Liver (tissue), 9 donors: Measurements from ENCODE around the gene TTC21B. TPM values are rescaled to one million over a fixed set of nuclear protein-coding genes. Genes with fewer than 3 reads are reported as not detected.

ENCODE experiments used
- DNase-seq: peaks from one replicate; pipeline ENCODE4 v3.0.0-alpha.2; 2017; ENCODE audit warnings: low spot score
- H3K27ac ChIP-seq, 2 donors: one replicate each; pipeline ENCODE4 v1.7.0; 2013; ENCODE audit warnings: inconsistent platforms in 2 of 2, low read length in 2 of 2, control low read depth in 1 of 2, low read depth in 1 of 2, mild to moderate bottlenecking in 1 of 2
- H3K27me3 ChIP-seq, 4 donors: one replicate each; pipeline versions ENCODE4 v1.6.1 to v1.7.0; 2013; ENCODE audit warnings: low read length in 3 of 4, inconsistent platforms in 1 of 4, mild to moderate bottlenecking in 1 of 4, moderate library complexity in 1 of 4; ENCODE audit not compliant: control insufficient read depth in 4 of 4, insufficient read depth in 4 of 4
- H3K36me3 ChIP-seq, 4 donors: one replicate each; pipeline versions ENCODE4 v1.6.1 to v1.7.0; 2013; ENCODE audit warnings: low read length in 3 of 4, mild to moderate bottlenecking in 3 of 4, low read depth in 1 of 4, moderate library complexity in 1 of 4; ENCODE audit not compliant: control insufficient read depth in 4 of 4, insufficient read depth in 3 of 4
- H3K4me1 ChIP-seq, 4 donors: one replicate each; pipeline versions ENCODE4 v1.6.1 to v1.7.0; 2013; ENCODE audit warnings: low read length in 3 of 4, mild to moderate bottlenecking in 3 of 4, moderate library complexity in 1 of 4; ENCODE audit not compliant: control insufficient read depth in 4 of 4, insufficient read depth in 4 of 4
- H3K4me3 ChIP-seq, 3 donors: one replicate each; pipeline versions ENCODE4 v1.6.1 to v1.7.0; 2013; ENCODE audit warnings: low read length in 3 of 3, control low read depth in 1 of 3, low read depth in 1 of 3, mild to moderate bottlenecking in 1 of 3
- H3K9ac ChIP-seq, 2 donors: one replicate each; pipeline ENCODE4 v1.7.0; 2013; ENCODE audit warnings: low read length in 2 of 2, mild to moderate bottlenecking in 2 of 2, moderate library complexity in 2 of 2, control low read depth in 1 of 2, low read depth in 1 of 2
- H3K9me3 ChIP-seq, 4 donors: one replicate each; pipeline versions ENCODE4 v1.6.1 to v1.7.0; 2013; ENCODE audit warnings: low read length in 3 of 4; ENCODE audit not compliant: control insufficient read depth in 4 of 4
- EGR1 ChIP-seq, 2 donors: IDR thresholded peaks; 2 replicates each; pipeline ENCODE4 v1.6.1; 2016 to 2018; ENCODE audit warnings: antibody characterized with exemption in 2 of 2, low read depth in 2 of 2
- FOXA1 ChIP-seq: IDR thresholded peaks from 2 replicates; pipeline ENCODE4 v1.6.1; 2016; ENCODE audit warnings: antibody characterized with exemption
- FOXA2 ChIP-seq: IDR thresholded peaks from 2 replicates; pipeline ENCODE4 v1.6.1; 2016; ENCODE audit warnings: antibody characterized with exemption
- HNF4G ChIP-seq: IDR thresholded peaks from 2 replicates; pipeline ENCODE4 v1.6.1; 2016; ENCODE audit warnings: antibody characterized with exemption
- JUND ChIP-seq, 2 donors: IDR thresholded peaks; 2 replicates each; pipeline ENCODE4 v1.6.1; 2016; ENCODE audit warnings: antibody characterized with exemption in 2 of 2
- NR2F2 ChIP-seq: IDR thresholded peaks from 2 replicates; pipeline ENCODE4 v1.6.1; 2016; ENCODE audit warnings: antibody characterized with exemption
- RAD21 ChIP-seq, 2 donors: IDR thresholded peaks; 2 replicates each; pipeline ENCODE4 v1.6.1; 2016; ENCODE audit warnings: antibody characterized with exemption in 2 of 2, mild to moderate bottlenecking in 2 of 2
- RXRA ChIP-seq, 2 donors: IDR thresholded peaks; 2 replicates each; pipeline ENCODE4 v1.6.1; 2017 to 2018; ENCODE audit warnings: antibody characterized with exemption in 2 of 2, mild to moderate bottlenecking in 1 of 2
- SP1 ChIP-seq: IDR thresholded peaks from 2 replicates; pipeline ENCODE4 v1.6.1; 2018; ENCODE audit warnings: antibody characterized with exemption, mild to moderate bottlenecking
- TAF1 ChIP-seq: conservative IDR thresholded peaks from 2 replicates; pipeline ENCODE4 v1.6.1; 2016; ENCODE audit warnings: antibody characterized with exemption, mild to moderate bottlenecking
- YY1 ChIP-seq: IDR thresholded peaks from 2 replicates; pipeline ENCODE4 v1.6.1; 2016; ENCODE audit warnings: antibody characterized with exemption, mild to moderate bottlenecking
- WGBS: extraction: QIAGEN DNeasy Blood & Tissue Kit; methylation state at CpG from one replicate; pipeline ENCODE4 v1.1.7; 2013; 5-methylcytosine and 5-hydroxymethylcytosine counted together
- polyA plus RNA-seq, 2 donors: library from polyadenylated mRNA; stranded (reverse) in 1 of 2; unstranded in 1 of 2; fragments of 200-250 nt in 1 of 2; fragments of >200 nt in 1 of 2; fragmentation: Nextera tagmentation in 1 of 2; extraction: Ambion mirVana in 1 of 2; gene quantifications; one replicate each; pipeline versions ENCODE4 v1.2.1 to v1.2.3, GENCODE V29; 2013 to 2015
- total RNA-seq, 2 donors: library from RNA; depleted of rRNA; stranded (reverse); fragments of >200 nt; gene quantifications; one replicate each; pipeline ENCODE4 v1.2.3, GENCODE V29; 2014
- TF ChIP-seq, protein P1 (sequence below): fragments of 150-350 bp; IDR thresholded peaks from 2 replicates; pipeline ENCODE4 v1.5.1; 2017; ENCODE audit warnings: improper control_type of control experiment, low read depth, low read length; ENCODE audit not compliant: missing input control
- TF ChIP-seq, protein P2 (sequence below): IDR thresholded peaks from 2 replicates; pipeline ENCODE4 v1.6.1; 2016; ENCODE audit warnings: antibody characterized with exemption, mild to moderate bottlenecking
- TF ChIP-seq, protein P3 (sequence below): IDR thresholded peaks from 2 replicates; pipeline ENCODE4 v1.6.1; 2016; ENCODE audit warnings: antibody characterized with exemption
- TF ChIP-seq, protein P4 (sequence below): IDR thresholded peaks from 2 replicates; pipeline ENCODE4 v1.6.1; 2016; ENCODE audit warnings: antibody characterized with exemption
- donor health status: healthy.
- donor health status: healthy.
- donor health status: healthy.
- donor health status: healthy.
- donor health status: healthy.

Gene TTC21B
- total and polyA plus RNA-seq, 4 donors: 2.0 to 25.3 (median 12.7) TPM

DNA sequence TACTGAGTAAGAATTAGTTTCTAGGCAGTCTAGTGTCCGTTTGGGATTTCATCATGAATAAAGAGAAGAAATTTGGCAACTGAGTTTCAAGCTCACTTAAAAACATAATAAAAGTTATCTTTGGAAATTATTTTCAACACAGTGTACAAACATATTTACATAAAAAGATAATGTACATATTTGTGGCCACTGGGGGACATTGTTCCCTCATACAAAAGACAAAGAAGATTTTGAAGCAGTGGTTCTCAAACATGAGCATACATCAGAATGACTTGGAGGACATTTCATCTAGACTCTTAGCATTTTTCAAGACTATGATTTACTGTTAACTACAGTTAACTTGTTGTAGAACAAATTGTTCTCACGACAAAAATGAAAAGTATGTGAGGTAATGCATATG lies 15.7 kb upstream of the TTC21B start:
- WGBS: 72% methylated on average over 2 of the region's 2 CpGs
- H3K36me3 ChIP-seq: no peaks in the 10 kb centered on the region
- DNase-seq: no peak
- H3K4me3 ChIP-seq: no peak overlapping the region
- TF ChIP-seq YY1 (no peak), SP1 (no peak), HNF4G (no peak), RXRA (IDR thresholded peaks at IDR 0.05) (no peak), NR2F2 (no peak), RAD21 (IDR thresholded peaks at IDR 0.05) (no peak), FOXA2 (no peak), FOXA1 (no peak), EGR1 (IDR thresholded peaks at IDR 0.05; ENCODE audit: low read depth in 2 of 2) (no peak)
- TF ChIP-seq, protein P1, sequence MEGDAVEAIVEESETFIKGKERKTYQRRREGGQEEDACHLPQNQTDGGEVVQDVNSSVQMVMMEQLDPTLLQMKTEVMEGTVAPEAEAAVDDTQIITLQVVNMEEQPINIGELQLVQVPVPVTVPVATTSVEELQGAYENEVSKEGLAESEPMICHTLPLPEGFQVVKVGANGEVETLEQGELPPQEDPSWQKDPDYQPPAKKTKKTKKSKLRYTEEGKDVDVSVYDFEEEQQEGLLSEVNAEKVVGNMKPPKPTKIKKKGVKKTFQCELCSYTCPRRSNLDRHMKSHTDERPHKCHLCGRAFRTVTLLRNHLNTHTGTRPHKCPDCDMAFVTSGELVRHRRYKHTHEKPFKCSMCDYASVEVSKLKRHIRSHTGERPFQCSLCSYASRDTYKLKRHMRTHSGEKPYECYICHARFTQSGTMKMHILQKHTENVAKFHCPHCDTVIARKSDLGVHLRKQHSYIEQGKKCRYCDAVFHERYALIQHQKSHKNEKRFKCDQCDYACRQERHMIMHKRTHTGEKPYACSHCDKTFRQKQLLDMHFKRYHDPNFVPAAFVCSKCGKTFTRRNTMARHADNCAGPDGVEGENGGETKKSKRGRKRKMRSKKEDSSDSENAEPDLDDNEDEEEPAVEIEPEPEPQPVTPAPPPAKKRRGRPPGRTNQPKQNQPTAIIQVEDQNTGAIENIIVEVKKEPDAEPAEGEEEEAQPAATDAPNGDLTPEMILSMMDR: no peak
- TF ChIP-seq, protein P2, sequence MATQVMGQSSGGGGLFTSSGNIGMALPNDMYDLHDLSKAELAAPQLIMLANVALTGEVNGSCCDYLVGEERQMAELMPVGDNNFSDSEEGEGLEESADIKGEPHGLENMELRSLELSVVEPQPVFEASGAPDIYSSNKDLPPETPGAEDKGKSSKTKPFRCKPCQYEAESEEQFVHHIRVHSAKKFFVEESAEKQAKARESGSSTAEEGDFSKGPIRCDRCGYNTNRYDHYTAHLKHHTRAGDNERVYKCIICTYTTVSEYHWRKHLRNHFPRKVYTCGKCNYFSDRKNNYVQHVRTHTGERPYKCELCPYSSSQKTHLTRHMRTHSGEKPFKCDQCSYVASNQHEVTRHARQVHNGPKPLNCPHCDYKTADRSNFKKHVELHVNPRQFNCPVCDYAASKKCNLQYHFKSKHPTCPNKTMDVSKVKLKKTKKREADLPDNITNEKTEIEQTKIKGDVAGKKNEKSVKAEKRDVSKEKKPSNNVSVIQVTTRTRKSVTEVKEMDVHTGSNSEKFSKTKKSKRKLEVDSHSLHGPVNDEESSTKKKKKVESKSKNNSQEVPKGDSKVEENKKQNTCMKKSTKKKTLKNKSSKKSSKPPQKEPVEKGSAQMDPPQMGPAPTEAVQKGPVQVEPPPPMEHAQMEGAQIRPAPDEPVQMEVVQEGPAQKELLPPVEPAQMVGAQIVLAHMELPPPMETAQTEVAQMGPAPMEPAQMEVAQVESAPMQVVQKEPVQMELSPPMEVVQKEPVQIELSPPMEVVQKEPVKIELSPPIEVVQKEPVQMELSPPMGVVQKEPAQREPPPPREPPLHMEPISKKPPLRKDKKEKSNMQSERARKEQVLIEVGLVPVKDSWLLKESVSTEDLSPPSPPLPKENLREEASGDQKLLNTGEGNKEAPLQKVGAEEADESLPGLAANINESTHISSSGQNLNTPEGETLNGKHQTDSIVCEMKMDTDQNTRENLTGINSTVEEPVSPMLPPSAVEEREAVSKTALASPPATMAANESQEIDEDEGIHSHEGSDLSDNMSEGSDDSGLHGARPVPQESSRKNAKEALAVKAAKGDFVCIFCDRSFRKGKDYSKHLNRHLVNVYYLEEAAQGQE: no peak
- TF ChIP-seq, protein P3, sequence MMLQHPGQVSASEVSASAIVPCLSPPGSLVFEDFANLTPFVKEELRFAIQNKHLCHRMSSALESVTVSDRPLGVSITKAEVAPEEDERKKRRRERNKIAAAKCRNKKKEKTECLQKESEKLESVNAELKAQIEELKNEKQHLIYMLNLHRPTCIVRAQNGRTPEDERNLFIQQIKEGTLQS: no peak
- H3K27me3 ChIP-seq: no peaks in the 10 kb centered on the region
- H3K9me3 ChIP-seq: no peaks in the 10 kb centered on the region
- H3K27ac ChIP-seq: no peak overlapping the region
- H3K9ac ChIP-seq: no peak overlapping the region
- H3K4me1 ChIP-seq: no peaks in the 10 kb centered on the region

DNA sequence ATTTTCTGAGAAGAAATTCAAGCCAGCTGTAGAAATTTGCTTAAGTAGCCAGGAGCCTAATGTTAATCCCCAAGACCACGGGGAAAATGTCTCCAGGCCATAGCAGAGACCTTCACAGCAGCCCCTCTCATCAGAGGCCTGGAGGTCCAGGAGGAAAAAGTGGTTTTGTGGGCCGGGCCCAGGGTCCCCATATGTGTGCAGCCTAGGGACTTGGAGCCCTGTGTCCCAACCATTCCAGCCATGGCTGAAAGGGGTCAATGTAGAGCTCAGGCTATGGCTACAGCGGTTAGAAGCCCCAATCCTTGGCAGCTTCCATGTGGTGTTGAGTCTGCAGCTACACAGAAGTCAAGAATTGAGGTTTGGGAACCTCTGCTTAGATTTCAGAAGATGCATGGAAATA lies 14.2 kb upstream of the TTC21B start:
- no peak for DNase-seq
- Histone ChIP-seq H3K27me3 (peaks cover 0 to 2% (median 0%) of the 10 kb centered on the region in 4 donors), H3K27ac (no peak overlapping the region), H3K4me1 (no peaks in the 10 kb centered on the region), H3K9me3 (no peaks in the 10 kb centered on the region), H3K9ac (no peak overlapping the region), H3K4me3 (no peak overlapping the region), H3K36me3 (no peaks in the 10 kb centered on the region)
- WGBS: 89% methylated on average over 3 of the region's 3 CpGs
- TF ChIP-seq, protein P4, sequence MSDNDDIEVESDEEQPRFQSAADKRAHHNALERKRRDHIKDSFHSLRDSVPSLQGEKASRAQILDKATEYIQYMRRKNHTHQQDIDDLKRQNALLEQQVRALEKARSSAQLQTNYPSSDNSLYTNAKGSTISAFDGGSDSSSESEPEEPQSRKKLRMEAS: no peak

DNA sequence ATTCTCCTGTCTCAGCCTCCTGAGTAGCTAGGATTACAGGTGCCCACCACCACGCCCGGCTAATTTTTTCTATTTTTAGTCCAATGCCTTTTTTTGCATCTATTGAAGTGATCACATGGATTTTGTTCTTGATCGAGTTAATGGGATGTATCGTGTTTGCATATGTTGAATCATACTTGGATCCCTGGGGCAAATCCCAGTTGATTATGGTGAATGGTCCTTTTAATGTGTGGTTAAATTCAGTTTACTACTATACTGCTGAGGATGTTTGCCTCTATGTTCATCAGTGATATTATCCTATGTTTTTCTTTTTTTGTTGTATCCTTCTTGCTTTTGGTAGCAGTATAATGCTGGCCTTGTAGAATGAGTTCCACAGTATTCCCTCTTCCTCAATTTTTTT lies 8.2 kb upstream of the TTC21B start:
- H3K36me3 ChIP-seq: no peaks in the 10 kb centered on the region
- WGBS: 97% methylated on average over 4 of the region's 4 CpGs
- TF ChIP-seq JUND (IDR thresholded peaks at IDR 0.05): no peak
- TF ChIP-seq, protein P1: no peak
- TF ChIP-seq, protein P3: no peak
- no peak for TF ChIP-seq TAF1
- TF ChIP-seq, protein P2: no peak
- TF ChIP-seq, protein P4: no peak

More for the DNA sequence above, 8.2 kb upstream of the TTC21B start:
- Histone ChIP-seq H3K27ac (no peak overlapping the region), H3K4me3 (no peak overlapping the region), H3K9ac (no peak overlapping the region), H3K27me3 (peaks cover 0 to 2% (median 0%) of the 10 kb centered on the region in 4 donors), H3K9me3 (no peaks in the 10 kb centered on the region), H3K4me1 (no peaks in the 10 kb centered on the region)
- DNase-seq: no peak
